ENCODE data around the gene PGAP6.
"Not testable (repeated sequence)": the region's sequence is repeated elsewhere in the genome, so short reads cannot be mapped to it uniquely, and the experiment has no call there.

The PGAP6 gene

DNA sequence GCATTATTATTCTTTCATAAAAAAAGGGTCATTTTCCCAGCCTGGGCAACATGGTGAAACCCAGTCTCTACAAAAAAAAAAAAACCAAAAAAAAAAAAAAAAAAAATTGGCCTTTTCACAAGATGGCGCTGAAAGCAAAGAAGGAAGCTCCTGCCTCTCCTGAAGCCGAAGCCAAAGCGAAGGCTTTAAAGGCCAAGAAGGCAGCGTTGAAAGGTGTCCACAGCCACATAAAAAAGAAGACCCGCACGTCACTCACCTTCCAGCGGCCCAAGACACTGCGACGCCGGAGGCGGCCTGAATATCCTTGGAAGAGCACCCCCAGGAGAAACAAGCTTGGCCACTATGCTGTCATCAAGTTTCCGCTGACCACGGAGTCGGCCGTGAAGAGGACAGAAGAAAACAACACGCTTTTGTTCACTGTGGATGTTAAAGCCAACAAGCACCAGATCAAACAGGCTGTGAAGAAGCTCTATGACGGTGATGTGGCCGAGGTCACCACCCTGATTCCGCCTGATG is 4.9 kb upstream of the PGAP6 start:
- H3K4me3 ChIP-seq (ENCODE audit: low read depth, low read length), result no peak overlapping the region
- H3K9me3 ChIP-seq (ENCODE audit: control insufficient read depth, insufficient read depth, low read depth, low read length), result no peaks in the 10 kb centered on the region
- peaks cover 46% of the 10 kb centered on the region for H3K4me1 ChIP-seq (ENCODE audit: control insufficient read depth, insufficient read depth, low read length)
- peaks cover 4% of the 10 kb centered on the region; the same call in 1 of the 2 replicates for H3K27me3 ChIP-seq (ENCODE audit: control insufficient read depth, insufficient read depth, low read length)
- no peak overlapping the region for H3K9ac ChIP-seq (ENCODE audit: low read length)
- no peak overlapping the region for H3K27ac ChIP-seq (ENCODE audit: low read depth, low read length)
- no peaks in the 10 kb centered on the region for H3K36me3 ChIP-seq (ENCODE audit: control insufficient read depth, insufficient read depth, low read length)

DNA sequence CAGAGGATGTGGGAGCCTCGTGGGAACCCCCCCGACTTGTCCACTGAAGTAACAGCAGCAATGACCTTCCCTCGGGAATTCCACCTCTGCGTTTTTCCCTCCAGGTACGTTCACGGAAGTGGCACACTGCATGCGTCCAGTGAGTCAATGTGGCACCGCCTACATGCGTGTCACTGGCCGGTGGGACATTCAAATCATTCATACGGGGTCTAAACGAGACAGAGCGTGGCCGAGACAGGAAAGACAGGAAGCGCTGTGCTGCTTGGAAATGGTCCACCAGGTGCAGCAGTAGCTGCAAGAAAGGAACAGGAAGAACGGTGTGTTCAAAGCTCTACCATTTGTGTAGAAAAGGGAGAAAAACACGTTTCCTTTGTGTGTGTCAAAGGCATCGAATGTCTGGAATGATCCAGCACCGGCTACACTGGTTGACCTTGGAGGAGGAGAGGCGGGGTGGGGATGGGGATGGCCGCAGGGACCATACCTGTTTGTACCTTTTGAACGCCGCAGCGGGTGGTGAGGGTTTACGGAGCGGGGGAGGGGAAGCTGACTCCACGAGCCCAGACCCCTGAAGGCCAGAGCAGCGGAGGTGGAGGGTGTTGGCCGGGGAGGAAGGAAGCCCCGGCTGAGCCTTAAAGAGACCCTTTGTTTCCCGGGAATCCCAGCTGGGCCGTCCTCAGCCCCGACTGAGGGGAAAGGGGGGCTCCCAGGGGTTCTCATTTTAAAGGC is 1.7 kb upstream of the PGAP6 start:
- H3K4me1 ChIP-seq (ENCODE audit: control insufficient read depth, insufficient read depth, low read length), result peaks cover 54% of the 10 kb centered on the region
- peak overlapping the region; percentile 95; the same call in 1 of the 2 replicates for H3K27ac ChIP-seq (ENCODE audit: low read depth, low read length)
- peaks cover 4% of the 10 kb centered on the region; the same call in 1 of the 2 replicates for H3K27me3 ChIP-seq (ENCODE audit: control insufficient read depth, insufficient read depth, low read length)
- no peaks in the 10 kb centered on the region for H3K36me3 ChIP-seq (ENCODE audit: control insufficient read depth, insufficient read depth, low read length)
- H3K9me3 ChIP-seq (ENCODE audit: control insufficient read depth, insufficient read depth, low read depth, low read length), result no peaks in the 10 kb centered on the region
- H3K9ac ChIP-seq (ENCODE audit: low read length), result peak overlapping the region; percentile 75
- peak overlapping the region; percentile 88 for H3K4me3 ChIP-seq (ENCODE audit: low read depth, low read length)

DNA sequence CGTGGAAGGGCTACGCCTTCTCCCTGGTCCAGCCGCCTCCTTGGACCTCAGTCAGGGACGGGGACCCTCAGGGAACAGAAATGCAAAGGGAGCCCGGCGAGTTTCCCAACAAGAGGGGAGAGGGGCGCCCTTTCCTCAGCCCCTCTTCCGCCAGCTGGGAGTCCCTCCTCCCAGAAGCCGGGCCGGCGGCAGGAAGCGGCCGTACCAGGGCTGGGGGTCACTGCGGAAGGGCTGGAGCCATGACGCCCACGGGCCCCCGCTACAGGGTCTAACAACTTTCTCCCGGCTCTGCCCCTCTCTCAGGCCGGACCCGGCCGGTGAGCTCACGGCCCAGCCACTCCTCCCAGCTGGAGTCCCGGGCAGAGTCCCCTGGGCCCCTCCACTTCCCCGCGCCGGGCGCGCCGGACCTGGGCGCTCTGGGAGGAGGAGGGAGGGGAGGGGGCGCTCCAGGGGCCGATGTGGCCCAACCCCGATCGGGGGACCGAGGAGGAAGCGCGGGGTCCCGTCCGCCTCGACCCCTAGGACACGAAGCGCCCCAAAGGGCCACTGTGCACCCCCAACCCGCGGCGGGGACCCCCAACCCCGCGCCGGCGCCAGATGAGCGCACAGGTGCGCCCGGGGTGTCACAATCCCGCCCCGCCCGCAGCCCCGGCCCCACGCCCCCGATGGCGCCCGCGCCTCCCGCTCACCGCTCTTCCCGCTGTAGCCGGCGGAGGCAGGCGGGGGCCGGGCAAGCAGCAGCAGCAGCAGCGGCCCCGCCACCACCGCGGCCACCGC is 578 bp downstream of the PGAP6 start:
- Histone ChIP-seq H3K4me3 (ENCODE audit: low read depth, low read length) (peak overlapping the region; percentile 72), H3K27me3 (ENCODE audit: control insufficient read depth, insufficient read depth, low read length) (peaks cover 4% of the 10 kb centered on the region; the same call in 1 of the 2 replicates), H3K9me3 (ENCODE audit: control insufficient read depth, insufficient read depth, low read depth, low read length) (no peaks in the 10 kb centered on the region), H3K4me1 (ENCODE audit: control insufficient read depth, insufficient read depth, low read length) (peaks cover 39% of the 10 kb centered on the region), H3K9ac (ENCODE audit: low read length) (peak overlapping the region; percentile 51), H3K27ac (ENCODE audit: low read depth, low read length) (peak overlapping the region; percentile 58; the same call in 1 of the 2 replicates), H3K36me3 (ENCODE audit: control insufficient read depth, insufficient read depth, low read length) (peaks cover 17% of the 10 kb centered on the region)

DNA sequence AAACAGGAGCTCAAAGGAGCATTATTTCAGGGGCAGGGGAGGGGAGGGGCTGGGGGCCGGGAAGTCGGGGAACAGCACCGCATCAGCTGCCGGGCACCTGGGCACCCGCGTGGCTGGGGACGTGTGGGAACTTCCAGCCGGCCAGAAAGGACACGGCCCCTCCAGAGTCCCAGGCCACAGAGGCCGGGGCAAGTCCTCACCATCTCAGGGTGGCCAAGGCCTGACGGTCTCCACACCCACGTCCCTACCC is 1.1 kb downstream of the PGAP6 start:
- peak overlapping the region; percentile 58; the same call in 1 of the 2 replicates for H3K27ac ChIP-seq (ENCODE audit: low read depth, low read length)
- H3K27me3 ChIP-seq (ENCODE audit: control insufficient read depth, insufficient read depth, low read length), result peaks cover 4% of the 10 kb centered on the region; the same call in 1 of the 2 replicates
- no peaks in the 10 kb centered on the region for H3K9me3 ChIP-seq (ENCODE audit: control insufficient read depth, insufficient read depth, low read depth, low read length)
- H3K4me3 ChIP-seq (ENCODE audit: low read depth, low read length), result peak overlapping the region; percentile 72
- H3K4me1 ChIP-seq (ENCODE audit: control insufficient read depth, insufficient read depth, low read length), result peaks cover 34% of the 10 kb centered on the region
- peaks cover 23% of the 10 kb centered on the region for H3K36me3 ChIP-seq (ENCODE audit: control insufficient read depth, insufficient read depth, low read length)
- peak overlapping the region; percentile 51 for H3K9ac ChIP-seq (ENCODE audit: low read length)

DNA sequence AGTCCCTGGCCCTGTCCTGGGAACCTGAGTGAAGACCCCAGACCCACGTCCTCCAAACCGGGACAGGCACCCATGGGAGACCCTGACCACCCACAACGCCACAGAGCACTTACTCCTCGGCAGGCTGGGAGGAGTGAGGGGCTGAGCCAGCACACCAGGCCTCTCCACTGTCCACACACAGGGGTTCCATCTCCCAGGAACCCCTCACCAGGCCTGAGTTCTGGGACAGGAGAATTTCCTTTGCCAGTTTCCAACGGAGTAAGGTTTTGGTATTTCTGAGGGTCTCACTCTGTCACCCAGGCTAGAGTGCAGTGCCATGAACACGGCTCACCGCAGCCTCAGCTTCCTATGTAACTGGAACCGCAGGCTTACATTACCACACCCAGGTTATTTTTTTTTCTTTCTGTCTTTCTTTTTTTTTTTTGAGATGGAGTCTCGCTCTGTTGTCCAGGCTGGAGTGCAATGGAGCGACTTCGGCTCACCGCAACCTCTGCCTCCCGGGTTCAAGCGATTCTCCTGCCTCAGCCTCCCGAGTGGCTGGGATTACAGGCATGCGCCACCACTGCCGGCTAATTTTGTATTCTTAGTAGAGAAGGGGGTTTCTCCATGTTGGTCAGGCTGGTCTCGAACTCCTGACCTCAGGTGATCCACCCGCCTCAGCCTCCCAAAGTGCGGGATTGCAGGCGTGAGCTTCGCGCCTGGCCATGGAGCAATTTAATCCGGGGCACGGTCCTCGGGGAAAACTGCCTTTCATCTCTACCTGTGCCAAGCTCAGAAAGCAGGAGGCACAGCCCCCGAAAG is 1.6 kb downstream of the PGAP6 start:
- Histone ChIP-seq H3K9ac (ENCODE audit: low read length) (peak overlapping the region; percentile 56), H3K27me3 (ENCODE audit: control insufficient read depth, insufficient read depth, low read length) (peaks cover 4% of the 10 kb centered on the region; the same call in 1 of the 2 replicates), H3K27ac (ENCODE audit: low read depth, low read length) (no peak overlapping the region), H3K36me3 (ENCODE audit: control insufficient read depth, insufficient read depth, low read length) (peaks cover 25% of the 10 kb centered on the region), H3K4me1 (ENCODE audit: control insufficient read depth, insufficient read depth, low read length) (peaks cover 34% of the 10 kb centered on the region), H3K4me3 (ENCODE audit: low read depth, low read length) (peak overlapping the region; percentile 72), H3K9me3 (ENCODE audit: control insufficient read depth, insufficient read depth, low read depth, low read length) (no peaks in the 10 kb centered on the region)

DNA sequence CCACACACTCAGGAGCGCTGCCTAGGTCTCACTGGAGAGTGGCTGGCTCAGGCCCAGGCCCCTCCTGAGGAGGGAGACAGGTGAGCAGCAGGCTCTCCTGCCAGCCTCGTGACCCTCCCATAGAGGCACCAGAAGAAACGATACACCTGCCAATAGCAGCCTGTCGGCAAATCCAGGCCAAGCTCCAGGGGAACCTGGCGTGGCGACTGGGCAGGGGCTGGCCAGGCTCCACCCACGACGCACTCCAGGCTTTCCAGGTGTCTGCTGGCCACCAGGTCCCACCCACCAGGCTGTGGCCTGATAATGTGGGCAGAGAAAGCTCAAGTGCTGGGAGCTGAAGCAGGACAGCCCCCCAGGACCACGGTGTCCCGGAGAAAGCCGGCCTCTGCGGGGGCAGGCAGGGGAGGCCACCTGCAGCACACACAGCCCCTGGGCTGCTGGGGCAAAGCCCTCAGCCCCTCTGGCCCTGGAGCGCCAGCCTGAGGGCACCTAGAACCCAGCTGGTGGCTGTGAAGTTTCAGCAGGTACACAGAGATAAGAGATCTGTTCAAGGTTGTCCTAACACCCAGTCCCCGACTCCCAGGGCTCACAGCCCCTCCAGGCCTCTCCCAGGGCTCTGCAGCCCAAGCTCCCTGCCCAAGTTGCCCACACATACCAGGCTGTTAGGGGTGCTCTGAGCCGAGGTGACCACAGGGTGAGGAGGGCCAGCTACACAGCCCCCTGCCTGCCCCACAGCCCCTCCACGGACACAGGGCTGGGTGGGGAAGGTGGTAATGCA is 2.4 kb downstream of the PGAP6 start:
- H3K27me3 ChIP-seq (ENCODE audit: control insufficient read depth, insufficient read depth, low read length), result peaks cover 4% of the 10 kb centered on the region; the same call in 1 of the 2 replicates
- H3K9ac ChIP-seq (ENCODE audit: low read length), result peak overlapping the region; percentile 56
- H3K27ac ChIP-seq (ENCODE audit: low read depth, low read length), result no peak overlapping the region
- peak overlapping the region; percentile 72 for H3K4me3 ChIP-seq (ENCODE audit: low read depth, low read length)
- H3K9me3 ChIP-seq (ENCODE audit: control insufficient read depth, insufficient read depth, low read depth, low read length), result no peaks in the 10 kb centered on the region
- peaks cover 33% of the 10 kb centered on the region for H3K36me3 ChIP-seq (ENCODE audit: control insufficient read depth, insufficient read depth, low read length)
- peaks cover 28% of the 10 kb centered on the region for H3K4me1 ChIP-seq (ENCODE audit: control insufficient read depth, insufficient read depth, low read length)

DNA sequence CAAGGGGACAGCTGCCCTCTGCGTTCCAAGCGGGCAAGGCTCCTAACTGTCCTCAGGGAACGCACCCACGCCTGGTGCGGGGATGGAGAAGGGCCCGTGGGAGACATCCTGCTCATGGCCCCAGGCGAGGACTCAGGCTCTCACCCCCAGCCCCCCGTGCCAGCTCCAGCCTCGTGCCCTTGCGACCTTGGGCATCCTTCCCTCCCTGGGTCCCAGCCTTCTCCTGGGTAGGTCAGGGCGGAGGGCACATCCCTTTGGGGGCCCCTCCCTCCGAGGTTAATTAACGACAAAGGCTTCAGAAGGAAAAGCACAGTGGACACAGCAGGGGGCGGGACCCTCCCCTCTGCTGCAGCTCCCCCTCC is 3.0 kb downstream of the PGAP6 start:
- no peaks in the 10 kb centered on the region for H3K9me3 ChIP-seq (ENCODE audit: control insufficient read depth, insufficient read depth, low read depth, low read length)
- peaks cover 4% of the 10 kb centered on the region; the same call in 1 of the 2 replicates for H3K27me3 ChIP-seq (ENCODE audit: control insufficient read depth, insufficient read depth, low read length)
- no peak overlapping the region for H3K9ac ChIP-seq (ENCODE audit: low read length)
- H3K27ac ChIP-seq (ENCODE audit: low read depth, low read length), result no peak overlapping the region
- peaks cover 38% of the 10 kb centered on the region for H3K36me3 ChIP-seq (ENCODE audit: control insufficient read depth, insufficient read depth, low read length)
- peak overlapping the region; percentile 10; the same call in 1 of the 2 replicates for H3K4me3 ChIP-seq (ENCODE audit: low read depth, low read length)
- peaks cover 23% of the 10 kb centered on the region for H3K4me1 ChIP-seq (ENCODE audit: control insufficient read depth, insufficient read depth, low read length)

DNA sequence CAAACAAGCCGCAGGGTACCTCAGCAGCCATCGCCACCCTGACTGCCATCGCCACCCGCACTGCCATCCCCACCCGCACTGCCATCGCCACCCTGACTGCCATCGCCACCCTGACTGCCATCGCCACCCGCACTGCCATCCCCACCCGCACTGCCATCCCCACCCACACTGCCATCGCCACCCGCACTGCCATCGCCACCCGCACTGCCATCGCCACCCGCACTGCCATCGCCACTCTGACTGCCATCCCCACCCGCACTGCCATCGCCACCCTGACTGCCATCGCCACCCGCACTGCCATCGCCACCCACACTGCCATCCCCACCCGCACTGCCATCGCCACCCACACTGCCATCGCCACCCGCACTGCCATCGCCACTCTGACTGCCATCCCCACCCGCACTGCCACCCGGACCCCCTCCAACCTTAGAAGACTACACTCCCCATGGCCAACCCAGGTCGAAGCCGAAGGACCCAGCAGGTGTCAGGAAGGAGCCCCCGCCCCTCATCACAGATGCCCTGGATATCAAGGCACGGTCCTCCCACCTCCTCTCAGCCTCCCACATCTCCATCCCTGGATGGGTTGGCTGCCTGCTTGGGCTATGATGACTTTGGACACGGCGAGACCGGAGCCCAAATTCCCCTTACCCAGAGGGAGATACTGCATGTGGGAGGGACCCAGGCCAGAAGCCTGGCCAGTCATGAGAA is 3.5 kb downstream of the PGAP6 start:
- H3K27ac ChIP-seq (ENCODE audit: low read depth, low read length); H3K9ac ChIP-seq (ENCODE audit: low read length): not testable (repeated sequence)

DNA sequence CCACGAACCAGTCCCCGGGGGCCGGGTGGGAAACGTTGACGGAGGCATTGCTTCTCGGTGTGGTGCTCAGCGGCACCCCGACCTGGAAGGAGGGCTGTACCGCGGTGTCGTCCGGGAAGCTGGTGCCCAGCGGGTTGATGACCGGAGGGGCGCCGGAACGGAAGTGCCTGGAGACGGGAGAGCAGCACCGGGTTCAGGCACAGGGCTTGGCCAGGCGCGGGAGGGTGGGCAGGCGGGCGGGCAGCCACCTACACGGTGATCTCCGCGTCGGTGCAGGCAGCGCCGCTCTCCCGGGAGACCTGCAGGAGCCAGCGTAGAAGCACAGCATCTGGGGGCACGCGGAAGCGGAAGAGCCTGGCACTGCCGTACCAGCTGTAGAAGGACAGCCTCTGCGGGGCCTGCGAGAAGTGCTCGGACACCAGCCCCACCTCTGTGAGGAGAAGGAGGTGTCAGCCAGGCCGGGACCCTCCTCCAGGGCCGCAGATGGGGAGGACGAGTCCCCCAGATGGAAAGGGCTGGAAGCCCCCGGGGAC is 4.3 kb downstream of the PGAP6 start:
- H3K9ac ChIP-seq (ENCODE audit: low read length), result no peak overlapping the region
- peaks cover 4% of the 10 kb centered on the region; the same call in 1 of the 2 replicates for H3K27me3 ChIP-seq (ENCODE audit: control insufficient read depth, insufficient read depth, low read length)
- H3K4me1 ChIP-seq (ENCODE audit: control insufficient read depth, insufficient read depth, low read length), result peaks cover 15% of the 10 kb centered on the region
- H3K4me3 ChIP-seq (ENCODE audit: low read depth, low read length), result no peak overlapping the region
- H3K36me3 ChIP-seq (ENCODE audit: control insufficient read depth, insufficient read depth, low read length), result peaks cover 51% of the 10 kb centered on the region
- no peak overlapping the region for H3K27ac ChIP-seq (ENCODE audit: low read depth, low read length)
- H3K9me3 ChIP-seq (ENCODE audit: control insufficient read depth, insufficient read depth, low read depth, low read length), result no peaks in the 10 kb centered on the region

More for the DNA sequence above, 3.5 kb downstream of the PGAP6 start:
- H3K4me1 ChIP-seq (ENCODE audit: control insufficient read depth, insufficient read depth, low read length), result peaks cover 19% of the 10 kb centered on the region
- H3K27me3 ChIP-seq (ENCODE audit: control insufficient read depth, insufficient read depth, low read length); H3K9me3 ChIP-seq (ENCODE audit: control insufficient read depth, insufficient read depth, low read depth, low read length): not testable (repeated sequence)
- H3K36me3 ChIP-seq (ENCODE audit: control insufficient read depth, insufficient read depth, low read length), result peaks cover 44% of the 10 kb centered on the region
- peak overlapping the region; percentile 10; the same call in 1 of the 2 replicates for H3K4me3 ChIP-seq (ENCODE audit: low read depth, low read length)

All from HUES6 (cell line).